Thymus (tissue), 11 donors: Measurements from ENCODE around the gene COG6. TPM values are rescaled to one million over a fixed set of nuclear protein-coding genes. Genes with fewer than 3 reads are reported as not detected.
A peak's percentile ranks its signal among the peaks of the same experiment; 100 is the strongest.

Source experiments
- DNase-seq, 9 donors: peaks; one replicate each; pipeline ENCODE4 v3.0.0-alpha.2; 2013; ENCODE audit warnings: low spot score in 9 of 9, low read depth in 6 of 9, missing footprints in 1 of 9
- H3K27ac ChIP-seq, 2 donors: one replicate each; pipeline ENCODE4 v1.5.1; 2013; ENCODE audit warnings: control low read depth in 1 of 2, low read depth in 1 of 2, low read length in 1 of 2, mild to moderate bottlenecking in 1 of 2, moderate library complexity in 1 of 2
- H3K27me3 ChIP-seq, 2 donors: one replicate each; pipeline ENCODE4 v1.5.1; 2013; ENCODE audit warnings: low read length in 1 of 2; ENCODE audit not compliant: control insufficient read depth in 2 of 2, insufficient read depth in 1 of 2
- H3K36me3 ChIP-seq, 2 donors: one replicate each; pipeline ENCODE4 v1.5.1; 2013; ENCODE audit warnings: low read length in 1 of 2, mild to moderate bottlenecking in 1 of 2, moderate library complexity in 1 of 2; ENCODE audit not compliant: control insufficient read depth in 2 of 2, insufficient read depth in 2 of 2
- H3K4me1 ChIP-seq, 2 donors: one replicate each; pipeline ENCODE4 v1.5.1; 2013; ENCODE audit warnings: low read length in 2 of 2; ENCODE audit not compliant: control insufficient read depth in 2 of 2, insufficient read depth in 2 of 2
- H3K4me3 ChIP-seq, 2 donors: one replicate each; pipeline ENCODE4 v1.5.1; 2013; ENCODE audit warnings: low read length in 2 of 2, control low read depth in 1 of 2, mild to moderate bottlenecking in 1 of 2
- H3K9me3 ChIP-seq, 2 donors: one replicate each; pipeline ENCODE4 v1.5.1; 2013; ENCODE audit warnings: low read length in 1 of 2, mild to moderate bottlenecking in 1 of 2; ENCODE audit not compliant: control insufficient read depth in 2 of 2, insufficient read depth in 1 of 2
- WGBS: extraction: QIAGEN DNeasy Blood & Tissue Kit; methylation state at CpG from one replicate; pipeline ENCODE4 v1.1.7; 2013; 5-methylcytosine and 5-hydroxymethylcytosine counted together
- polyA plus RNA-seq: library from polyadenylated mRNA; stranded (reverse); fragments of 200-250 nt; gene quantifications from one replicate; pipeline ENCODE4 v1.2.3, GENCODE V29; 2013
- total RNA-seq: library from RNA; stranded (reverse); fragments of 120-200 nt; gene quantifications from one replicate; pipeline ENCODE4 v1.2.4, GENCODE V29; 2013
- donor health status: healthy.

Gene COG6
- total and polyA plus RNA-seq, 2 donors: 12.9 to 15.7 TPM

GRCh38 chr13:39632994-39633393 is 22.5 kb upstream of the COG6 start:
- Histone ChIP-seq H3K9me3 (no peaks in the 10 kb centered on the region), H3K4me3 (no peak overlapping the region)

GRCh38 chr13:39635564-39635963 is 19.9 kb upstream of the COG6 start:
- Histone ChIP-seq H3K27ac (no peak overlapping the region), H3K4me1 (no peaks in the 10 kb centered on the region), H3K27me3 (no peaks in the 10 kb centered on the region), H3K36me3 (no peaks in the 10 kb centered on the region), H3K9me3 (no peaks in the 10 kb centered on the region), H3K4me3 (no peak overlapping the region)
- DNase-seq: no peak
- WGBS: 92% methylated on average over 1 of the region's 1 CpG

More at GRCh38 chr13:39632994-39633393, 22.5 kb upstream of the COG6 start:
- H3K36me3 ChIP-seq: no peaks in the 10 kb centered on the region
- H3K27ac ChIP-seq: no peak overlapping the region
- H3K4me1 ChIP-seq: no peaks in the 10 kb centered on the region
- DNase-seq: no peak
- H3K27me3 ChIP-seq: no peaks in the 10 kb centered on the region

GRCh38 chr13:39637890-39638289 is 17.6 kb upstream of the COG6 start:
- WGBS: 95% methylated on average over 3 of the region's 3 CpGs
- no peaks in the 10 kb centered on the region for H3K27me3 ChIP-seq

GRCh38 chr13:39641645-39642044 is 13.8 kb upstream of the COG6 start:
- Histone ChIP-seq H3K27ac (no peak overlapping the region), H3K27me3 (no peaks in the 10 kb centered on the region), H3K9me3 (no peaks in the 10 kb centered on the region), H3K36me3 (no peaks in the 10 kb centered on the region), H3K4me1 (no peaks in the 10 kb centered on the region), H3K4me3 (no peak overlapping the region)
- no peak for DNase-seq
- 97% methylated on average over 1 of the region's 1 CpG for WGBS

More at GRCh38 chr13:39637890-39638289, 17.6 kb upstream of the COG6 start:
- Histone ChIP-seq H3K4me3 (no peak overlapping the region), H3K27ac (no peak overlapping the region), H3K9me3 (no peaks in the 10 kb centered on the region), H3K4me1 (no peaks in the 10 kb centered on the region), H3K36me3 (no peaks in the 10 kb centered on the region)
- DNase-seq: no peak

- 93% methylated on average over 4 of the region's 4 CpGs for WGBS
- no peak for DNase-seq
- no peaks in the 10 kb centered on the region for H3K9me3 ChIP-seq
- no peak overlapping the region for H3K27ac ChIP-seq
- H3K36me3 ChIP-seq: no peaks in the 10 kb centered on the region
- no peak overlapping the region for H3K4me3 ChIP-seq
- no peaks in the 10 kb centered on the region for H3K27me3 ChIP-seq
- H3K4me1 ChIP-seq: no peaks in the 10 kb centered on the region
These were observed 9.3 kb upstream of the COG6 start for GRCh38 chr13:39646122-39646521.

- Histone ChIP-seq H3K36me3 (no peaks in the 10 kb centered on the region), H3K27me3 (no peaks in the 10 kb centered on the region), H3K27ac (no peak overlapping the region), H3K4me1 (peaks cover 0 to 4% of the 10 kb centered on the region in 2 donors), H3K9me3 (no peaks in the 10 kb centered on the region), H3K4me3 (peak overlapping the region; percentile 77 to 94)
- no peak for DNase-seq
- WGBS: 0% methylated on average over 2 of the region's 2 CpGs
These were observed 357 bp upstream of the COG6 start for GRCh38 chr13:39655041-39655568.

- Histone ChIP-seq H3K36me3 (peaks cover 0 to 2% of the 10 kb centered on the region in 2 donors), H3K9me3 (no peaks in the 10 kb centered on the region), H3K27me3 (no peaks in the 10 kb centered on the region), H3K4me3 (peak overlapping the region; percentile 77 to 94), H3K4me1 (peaks cover 0 to 4% of the 10 kb centered on the region in 2 donors), H3K27ac (no peak overlapping the region)
- peak in 3 of 9 donors; percentile 3 to 5 (median 5) for DNase-seq
- WGBS: 18% methylated on average over 7 of the region's 7 CpGs
These were observed 839 bp downstream of the COG6 start for GRCh38 chr13:39656325-39656677.

GRCh38 chr13:39663508-39663907 is 8.0 kb downstream of the COG6 start:
- WGBS: 93% methylated on average over 1 of the region's 1 CpG
- Histone ChIP-seq H3K4me3 (no peak overlapping the region), H3K9me3 (no peaks in the 10 kb centered on the region), H3K36me3 (peaks cover 0 to 11% of the 10 kb centered on the region in 2 donors), H3K27ac (no peak overlapping the region), H3K27me3 (no peaks in the 10 kb centered on the region), H3K4me1 (no peaks in the 10 kb centered on the region)
- DNase-seq: no peak

GRCh38 chr13:39663958-39664357 is 8.5 kb downstream of the COG6 start:
- peaks cover 0 to 11% of the 10 kb centered on the region in 2 donors for H3K36me3 ChIP-seq
- 98% methylated on average over 2 of the region's 2 CpGs for WGBS
- H3K9me3 ChIP-seq: no peaks in the 10 kb centered on the region
- H3K4me3 ChIP-seq: no peak overlapping the region
- H3K27me3 ChIP-seq: no peaks in the 10 kb centered on the region
- no peak overlapping the region for H3K27ac ChIP-seq
- DNase-seq: no peak
- no peaks in the 10 kb centered on the region for H3K4me1 ChIP-seq

GRCh38 chr13:39665763-39666162 is 10.3 kb downstream of the COG6 start:
- Histone ChIP-seq H3K4me1 (no peaks in the 10 kb centered on the region), H3K36me3 (peaks cover 0 to 11% of the 10 kb centered on the region in 2 donors), H3K9me3 (no peaks in the 10 kb centered on the region), H3K4me3 (no peak overlapping the region), H3K27ac (no peak overlapping the region), H3K27me3 (no peaks in the 10 kb centered on the region)
- DNase-seq: no peak
- 98% methylated on average over 1 of the region's 1 CpG for WGBS
